Right atrium auricular region (tissue), 2 donors: ENCODE data around the gene ATXN10. TPM values are rescaled to one million over a fixed set of nuclear protein-coding genes. Genes with fewer than 3 reads are reported as not detected.

Experiments
- DNase-seq: peaks from one replicate; pipeline ENCODE4 v3.0.0-alpha.2; 2019; ENCODE audit warnings: low spot score
- H3K27ac ChIP-seq, 2 donors: fragments of 200-600 bp; sonication (generic); 1 replicate in 1 of 2; 2 replicates in 1 of 2; pipeline ENCODE4 v1.5.1; 2016 to 2019
- H3K27me3 ChIP-seq, 2 donors: fragments of 200-600 bp; sonication (generic); one replicate each; pipeline versions ENCODE4 v1.5.1 to v1.6.0; 2017 to 2019
- H3K36me3 ChIP-seq: fragments of 200-600 bp; sonication (generic); one replicate; pipeline ENCODE4 v1.5.1; 2016
- H3K4me1 ChIP-seq, 2 donors: fragments of 200-600 bp; sonication (generic); one replicate each; pipeline versions ENCODE4 v1.5.1 to v1.6.0; 2017 to 2019
- H3K4me3 ChIP-seq, 2 donors: fragments of 200-600 bp; sonication (generic); 1 replicate in 1 of 2; 2 replicates in 1 of 2; pipeline ENCODE4 v1.5.1; 2017 to 2019; ENCODE audit warnings: mild to moderate bottlenecking in 1 of 2, moderate library complexity in 1 of 2
- H3K9me3 ChIP-seq, 2 donors: fragments of 200-600 bp; sonication (generic); one replicate each; pipeline ENCODE4 v1.5.1; 2019
- total RNA-seq, 2 donors: library from RNA; depleted of rRNA; stranded (reverse); fragments of >200 nt; gene quantifications; one replicate each; pipeline ENCODE4 v1.1.0, GENCODE V29; 2016
- TF ChIP-seq, protein P1 (sequence below), 2 donors: fragments of 200-600 bp; sonication (generic); IDR thresholded peaks; one replicate each; pipeline ENCODE4 v1.5.1; 2019; ENCODE audit warnings: antibody characterized with exemption in 2 of 2

Gene ATXN10
- total RNA-seq, 2 donors from 2014 or later: 85.3 to 88.5 TPM

DNA sequence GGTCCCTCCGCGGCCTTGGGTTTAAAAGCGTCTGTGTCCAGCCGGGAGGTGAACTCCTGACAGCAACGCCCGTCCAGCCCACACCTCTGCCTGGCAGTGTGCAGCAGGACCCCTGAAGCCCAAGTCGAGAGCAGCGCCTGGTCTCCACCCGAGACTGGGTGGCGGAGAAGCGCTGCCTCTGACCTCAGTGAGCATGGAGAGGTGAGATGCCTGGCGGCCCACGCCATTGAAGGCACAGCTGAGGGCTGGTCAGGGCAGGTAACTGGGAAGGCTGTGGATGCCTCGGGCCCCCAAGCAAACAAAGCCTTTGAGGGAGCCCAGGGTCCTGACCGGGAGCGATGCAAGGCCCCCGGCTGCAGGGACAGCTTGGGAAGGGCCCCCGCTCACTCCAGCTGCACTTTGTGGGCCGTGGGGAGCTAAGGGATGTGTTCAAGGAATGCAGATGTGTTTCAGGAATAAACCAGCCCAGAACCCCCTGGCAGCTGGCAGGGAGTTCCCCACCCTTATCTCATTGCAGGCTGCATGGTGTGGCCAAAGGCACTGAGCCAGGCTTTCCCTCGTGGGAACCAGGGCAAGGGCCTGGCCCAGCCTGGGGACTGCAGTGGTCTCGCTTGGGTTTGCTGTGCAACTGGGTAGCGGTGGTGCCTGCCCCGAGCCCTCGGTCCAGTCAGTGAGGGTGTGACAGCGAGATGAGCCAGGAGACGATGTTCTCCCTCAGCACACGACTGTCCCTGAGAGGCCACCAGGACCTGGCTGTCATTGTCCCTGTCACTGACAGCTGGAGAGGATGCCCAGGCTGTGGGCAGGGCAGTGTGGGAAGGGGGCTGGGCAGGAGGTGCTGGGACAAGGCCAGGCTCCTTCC is 212.8 kb downstream of the ATXN10 start:
- Histone ChIP-seq H3K27ac (no peak overlapping the region), H3K4me3 (no peak overlapping the region), H3K36me3 (no peaks in the 10 kb centered on the region), H3K27me3 (no peaks in the 10 kb centered on the region), H3K4me1 (peaks cover 0 to 30% of the 10 kb centered on the region in 2 donors), H3K9me3 (no peaks in the 10 kb centered on the region)
- DNase-seq: no peak
- TF ChIP-seq, protein P1, sequence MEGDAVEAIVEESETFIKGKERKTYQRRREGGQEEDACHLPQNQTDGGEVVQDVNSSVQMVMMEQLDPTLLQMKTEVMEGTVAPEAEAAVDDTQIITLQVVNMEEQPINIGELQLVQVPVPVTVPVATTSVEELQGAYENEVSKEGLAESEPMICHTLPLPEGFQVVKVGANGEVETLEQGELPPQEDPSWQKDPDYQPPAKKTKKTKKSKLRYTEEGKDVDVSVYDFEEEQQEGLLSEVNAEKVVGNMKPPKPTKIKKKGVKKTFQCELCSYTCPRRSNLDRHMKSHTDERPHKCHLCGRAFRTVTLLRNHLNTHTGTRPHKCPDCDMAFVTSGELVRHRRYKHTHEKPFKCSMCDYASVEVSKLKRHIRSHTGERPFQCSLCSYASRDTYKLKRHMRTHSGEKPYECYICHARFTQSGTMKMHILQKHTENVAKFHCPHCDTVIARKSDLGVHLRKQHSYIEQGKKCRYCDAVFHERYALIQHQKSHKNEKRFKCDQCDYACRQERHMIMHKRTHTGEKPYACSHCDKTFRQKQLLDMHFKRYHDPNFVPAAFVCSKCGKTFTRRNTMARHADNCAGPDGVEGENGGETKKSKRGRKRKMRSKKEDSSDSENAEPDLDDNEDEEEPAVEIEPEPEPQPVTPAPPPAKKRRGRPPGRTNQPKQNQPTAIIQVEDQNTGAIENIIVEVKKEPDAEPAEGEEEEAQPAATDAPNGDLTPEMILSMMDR (IDR thresholded peaks at IDR 0.05): no peak

DNA sequence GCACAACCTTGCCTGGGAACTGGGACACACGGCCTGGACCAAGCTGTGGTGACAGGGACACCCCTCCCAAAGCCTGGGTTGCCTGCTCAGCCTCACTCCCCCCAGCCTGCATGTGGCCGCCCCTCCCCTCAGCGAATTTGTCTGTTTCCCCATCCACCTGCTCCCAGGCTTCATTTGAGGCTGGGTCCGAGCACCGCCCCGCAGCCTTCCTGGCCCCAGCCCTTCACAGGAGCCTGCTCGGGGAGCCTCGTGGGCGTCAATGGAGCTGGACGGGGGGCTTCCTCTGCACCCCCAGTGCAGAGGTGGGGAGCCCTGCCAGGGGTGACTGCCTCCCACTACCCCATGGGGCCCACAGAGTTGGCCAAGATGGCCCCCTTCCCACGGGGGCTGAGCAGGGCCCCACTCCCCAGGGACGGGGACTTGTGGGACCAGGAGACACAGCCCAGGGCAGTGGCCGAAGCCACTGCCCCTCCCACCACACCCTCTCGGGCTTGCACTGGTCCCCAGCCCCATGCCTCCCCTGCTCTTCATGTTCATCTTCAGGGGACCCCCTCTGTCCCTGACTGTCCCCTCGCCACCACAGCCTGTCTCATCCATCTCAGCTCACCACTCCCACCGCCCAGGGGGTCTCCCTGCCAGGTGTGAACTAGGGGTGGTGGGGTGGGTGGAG is 213.7 kb downstream of the ATXN10 start:
- Histone ChIP-seq H3K4me3 (no peak overlapping the region), H3K27me3 (no peaks in the 10 kb centered on the region), H3K9me3 (no peaks in the 10 kb centered on the region), H3K4me1 (peaks cover 0 to 27% of the 10 kb centered on the region in 2 donors), H3K36me3 (no peaks in the 10 kb centered on the region), H3K27ac (no peak overlapping the region)
- TF ChIP-seq, protein P1 (IDR thresholded peaks at IDR 0.05): no peak
- DNase-seq: no peak

DNA sequence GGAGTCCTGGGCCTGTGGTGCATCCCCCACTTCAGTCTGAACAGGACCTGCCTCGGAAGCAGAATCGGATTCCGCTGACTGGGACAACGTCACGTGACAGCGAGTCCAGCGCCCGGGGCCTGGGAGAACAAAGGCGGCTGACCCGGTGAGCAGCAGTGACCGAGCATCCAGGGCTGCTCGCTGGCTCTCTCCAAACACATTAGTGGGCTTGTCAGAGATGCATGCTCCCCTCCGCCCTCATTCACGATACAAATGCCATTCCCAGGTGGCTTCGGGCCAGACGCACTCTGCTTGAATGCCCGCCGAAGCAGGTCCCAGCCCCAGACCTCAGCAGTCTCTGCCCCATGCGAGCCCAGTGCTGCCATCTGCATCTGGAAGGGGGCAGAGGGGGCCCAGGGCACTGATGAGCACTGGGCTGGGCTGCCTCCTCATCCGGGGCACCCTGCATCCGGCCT is 214.3 kb downstream of the ATXN10 start:
- Histone ChIP-seq H3K4me1 (peaks cover 0 to 22% of the 10 kb centered on the region in 2 donors), H3K27me3 (no peaks in the 10 kb centered on the region), H3K4me3 (no peak overlapping the region), H3K27ac (no peak overlapping the region), H3K9me3 (no peaks in the 10 kb centered on the region), H3K36me3 (no peaks in the 10 kb centered on the region)
- no peak for DNase-seq
- TF ChIP-seq, protein P1 (IDR thresholded peaks at IDR 0.05): no peak

DNA sequence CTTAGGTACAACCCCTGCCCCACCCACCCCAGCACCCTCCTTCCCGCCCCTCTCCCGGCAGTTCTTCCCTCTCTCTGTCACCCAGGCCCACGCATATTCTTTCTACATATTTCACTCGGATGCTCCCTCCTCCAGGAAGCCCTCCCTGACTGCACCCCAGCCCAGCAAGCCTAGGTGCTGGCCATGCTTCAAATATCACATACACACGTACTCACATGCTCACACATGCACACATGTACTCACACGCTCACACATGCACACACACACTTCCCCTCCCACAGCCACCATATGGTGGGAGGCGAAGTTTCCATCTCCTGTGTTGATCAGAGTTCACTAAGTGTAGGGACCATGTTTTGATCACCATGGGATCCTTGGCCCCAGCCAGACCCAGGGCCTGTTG is 214.9 kb downstream of the ATXN10 start:
- TF ChIP-seq, protein P1 (IDR thresholded peaks at IDR 0.05): no peak
- Histone ChIP-seq H3K4me1 (peaks cover 0 to 21% of the 10 kb centered on the region in 2 donors), H3K27ac (no peak overlapping the region), H3K27me3 (no peaks in the 10 kb centered on the region), H3K36me3 (no peaks in the 10 kb centered on the region), H3K4me3 (no peak overlapping the region), H3K9me3 (no peaks in the 10 kb centered on the region)
- DNase-seq: no peak

DNA sequence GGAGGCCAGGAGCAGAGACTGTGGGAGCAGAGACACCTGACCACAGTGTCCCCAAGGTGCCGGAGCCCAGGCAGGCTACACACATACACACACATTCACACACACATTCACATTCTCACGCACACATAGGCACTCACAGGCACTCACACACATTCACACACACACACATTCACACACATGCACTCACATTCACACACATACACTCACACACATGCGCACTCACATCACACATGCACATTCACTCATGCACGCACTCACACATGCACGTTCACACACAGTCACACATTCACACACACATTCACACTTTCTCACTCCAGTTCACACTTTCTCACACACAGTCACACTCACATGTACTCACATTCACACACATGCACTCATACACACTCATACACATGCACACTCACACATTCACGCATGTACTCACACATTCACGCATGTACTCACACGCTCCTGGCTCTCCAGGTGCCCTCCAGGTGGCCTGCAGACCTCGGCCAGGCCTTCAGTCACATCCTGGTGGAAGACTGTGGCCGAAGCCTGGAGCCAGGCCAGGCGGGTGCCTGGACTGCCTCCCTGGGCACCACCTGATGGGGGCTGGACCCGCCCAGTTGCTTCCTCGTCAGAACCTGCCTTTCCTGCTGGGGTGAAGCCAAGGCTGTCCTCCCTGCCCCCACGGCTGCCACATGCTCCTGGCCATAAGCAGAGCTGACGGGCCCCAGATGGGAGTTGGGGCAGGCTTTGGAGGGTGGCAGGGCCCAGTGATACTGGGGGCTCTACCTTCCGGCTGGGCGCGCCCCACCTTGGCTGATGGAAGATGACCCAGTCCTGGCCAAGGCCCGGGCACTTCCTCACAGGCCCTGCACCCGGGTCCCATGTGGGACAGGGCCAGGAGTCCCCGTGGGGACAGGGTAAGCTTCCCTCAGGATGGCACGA is 215.8 kb downstream of the ATXN10 start:
- Histone ChIP-seq H3K4me3 (no peak overlapping the region), H3K4me1 (peaks cover 0 to 21% of the 10 kb centered on the region in 2 donors), H3K36me3 (no peaks in the 10 kb centered on the region), H3K9me3 (no peaks in the 10 kb centered on the region), H3K27me3 (no peaks in the 10 kb centered on the region), H3K27ac (no peak overlapping the region)
- no peak for DNase-seq
- TF ChIP-seq, protein P1 (IDR thresholded peaks at IDR 0.05): no peak
